OCI-LY3 (cell line): ENCODE data around the gene RNF144A.

ENCODE experiments used
- CTCF ChIP-seq: fragments of 200-600, 300-600 bp; sonication (generic); IDR thresholded peaks from 2 replicates; pipeline ENCODE4 v1.5.1; 2014; ENCODE audit warnings: antibody characterized with exemption, low read length, low read depth
- EZH2phosphoT487 ChIP-seq: fragments of 200-600 bp; shearing (Covaris generic); IDR thresholded peaks from 2 replicates; pipeline ENCODE4 v1.6.1; 2018; ENCODE audit warnings: antibody characterized with exemption, mixed run types, low read depth

GRCh38 chr2:7063789-7064188, 146.6 kb downstream of the RNF144A start:
- TF ChIP-seq CTCF (no peak), EZH2phosphoT487 (no peak)
